Measurements from ENCODE around the gene HORMAD2. TPM values are rescaled to one million over a fixed set of nuclear protein-coding genes. Genes with fewer than 3 reads are reported as not detected.
"Not testable (repeated sequence)": the region's sequence is repeated elsewhere in the genome, so short reads cannot be mapped to it uniquely, and the experiment has no call there.

HORMAD2 gene
- total RNA-seq, 2 donors from 2014 or later: not detected

GRCh38 chr22:30088468-30088867, 8.2 kb downstream of the HORMAD2 start:
- DNase-seq (ENCODE audit: low spot score): no peak
- intact Hi-C loops (cut with DNase I): no loop called here

GRCh38 chr22:30089655-30089974, 9.4 kb downstream of the HORMAD2 start:
- intact Hi-C loops (cut with DNase I): no loop called here

GRCh38 chr22:30092686-30093085, 12.4 kb downstream of the HORMAD2 start:
- no peak for DNase-seq (ENCODE audit: low spot score)
- intact Hi-C loops (cut with DNase I): no loop called here

More at GRCh38 chr22:30089655-30089974, 9.4 kb downstream of the HORMAD2 start:
- DNase-seq (ENCODE audit: low spot score): no peak

- DNase-seq (ENCODE audit: low spot score): no peak
- intact Hi-C loops (cut with DNase I): no loop called here
These were observed 14.5 kb downstream of the HORMAD2 start for GRCh38 chr22:30094804-30095203.

GRCh38 chr22:30097861-30098260, 17.6 kb downstream of the HORMAD2 start:
- intact Hi-C loops (cut with DNase I): no loop called here
- DNase-seq (ENCODE audit: low spot score): no peak

- DNase-seq (ENCODE audit: low spot score); intact Hi-C loops (cut with DNase I): not testable (repeated sequence)
These were observed 20.5 kb downstream of the HORMAD2 start for GRCh38 chr22:30100770-30101169.

GRCh38 chr22:30104501-30105156, 24.4 kb downstream of the HORMAD2 start:
- intact Hi-C loops (cut with DNase I): no loop called here
- DNase-seq (ENCODE audit: low spot score): no peak

GRCh38 chr22:30105483-30105882, 25.2 kb downstream of the HORMAD2 start:
- intact Hi-C loops (cut with DNase I): no loop called here
- DNase-seq (ENCODE audit: low spot score): no peak

GRCh38 chr22:30113494-30113893, 33.2 kb downstream of the HORMAD2 start:
- intact Hi-C loops (cut with DNase I): no loop called here
- no peak for DNase-seq (ENCODE audit: low spot score)

- intact Hi-C loops (cut with DNase I): no loop called here
- DNase-seq (ENCODE audit: low spot score): no peak
These were observed 34.1 kb downstream of the HORMAD2 start for GRCh38 chr22:30114361-30114760.

- DNase-seq (ENCODE audit: low spot score): no peak
- intact Hi-C loops (cut with DNase I): no loop called here
These were observed 35.4 kb downstream of the HORMAD2 start for GRCh38 chr22:30115705-30116104.

- no peak for DNase-seq (ENCODE audit: low spot score)
- intact Hi-C loops (cut with DNase I): no loop called here
These were observed 36.3 kb downstream of the HORMAD2 start for GRCh38 chr22:30116362-30117117.

- DNase-seq (ENCODE audit: low spot score): no peak
- intact Hi-C loops (cut with DNase I): no loop called here
These were observed 37.0 kb downstream of the HORMAD2 start for GRCh38 chr22:30117256-30117655.

- intact Hi-C loops (cut with DNase I): no loop called here
- no peak for DNase-seq (ENCODE audit: low spot score)
These were observed 38.0 kb downstream of the HORMAD2 start for GRCh38 chr22:30118291-30118690.

GRCh38 chr22:30121960-30122359, 41.7 kb downstream of the HORMAD2 start:
- intact Hi-C loops (cut with DNase I): no loop called here

GRCh38 chr22:30123463-30123862, 43.2 kb downstream of the HORMAD2 start:
- intact Hi-C loops (cut with DNase I): no loop called here

More at GRCh38 chr22:30121960-30122359, 41.7 kb downstream of the HORMAD2 start:
- DNase-seq (ENCODE audit: low spot score): no peak

GRCh38 chr22:30127749-30128166, 47.5 kb downstream of the HORMAD2 start:
- no peak for DNase-seq (ENCODE audit: low spot score)
- intact Hi-C loops (cut with DNase I): no loop called here

More at GRCh38 chr22:30123463-30123862, 43.2 kb downstream of the HORMAD2 start:
- DNase-seq (ENCODE audit: low spot score): no peak

- no peak for DNase-seq (ENCODE audit: low spot score)
- intact Hi-C loops (cut with DNase I): no loop called here
These were observed 48.2 kb downstream of the HORMAD2 start for GRCh38 chr22:30128511-30128910.

GRCh38 chr22:30129636-30130035, 49.4 kb downstream of the HORMAD2 start:
- intact Hi-C loops (cut with DNase I): no loop called here
- no peak for DNase-seq (ENCODE audit: low spot score)

GRCh38 chr22:30132290-30132996, 52.2 kb downstream of the HORMAD2 start:
- intact Hi-C loops (cut with DNase I): no loop called here

More at GRCh38 chr22:30132290-30132996, 52.2 kb downstream of the HORMAD2 start:
- no peak for DNase-seq (ENCODE audit: low spot score)

All from posterior vena cava (tissue), 2 donors.